IMR-90 (cell line): ENCODE measurements around the gene PLA2G2C. TPM values are rescaled to one million over a fixed set of nuclear protein-coding genes. Genes with fewer than 3 reads are reported as not detected.

Source experiments
- ATAC-seq: fragments of 200-7000 bp; cut with Tn5 transposase; 2 replicates; pipeline ENCODE4 v1.9.1; 2020; ENCODE audit warnings: low read depth, mild to moderate bottlenecking, moderate library complexity
- BruUV-seq: library from RNA; stranded (reverse); fragments of 400-500 nt; replicated peaks from 2 replicates; lab custom pipeline; 2021; lab: Mats Ljungman, UMichigan
- CTCF ChIA-PET: fragments of 300-600 bp; formaldehyde crosslinking; extraction: SDS; loops from one replicate; lab custom pipeline; 2021; ENCODE audit warnings: antibody characterized with exemption; lab: Yijun Ruan, JAX
- POLR2A ChIA-PET: fragments of 300-600 bp; sonication (Branson Sonifier 250); formaldehyde crosslinking; loops from one replicate; lab custom pipeline; 2022; ENCODE audit warnings: antibody characterized with exemption; ENCODE audit not compliant: unreplicated experiment; lab: Charles Lee
- DNase-seq: peaks from one replicate; pipeline ENCODE4 v3.0.0; 2013
- H2AFZ ChIP-seq: replicated peaks from 2 replicates; pipeline ENCODE3; 2013; ENCODE audit warnings: low read length, mild to moderate bottlenecking; ENCODE audit not compliant: poor library complexity
- H2AK5ac ChIP-seq: 2 replicates; pipeline ENCODE4 v1.6.1; 2013; ENCODE audit warnings: low read depth, low read length, inconsistent platforms
- H2AK9ac ChIP-seq: replicated peaks from 2 replicates; pipeline ENCODE3; 2013; ENCODE audit warnings: mild to moderate bottlenecking, low read depth, low read length, moderate library complexity; ENCODE audit not compliant: poor library complexity
- H2BK120ac ChIP-seq: 2 replicates; pipeline ENCODE4 v1.6.1; 2013; ENCODE audit warnings: low read depth, low read length, inconsistent platforms
- H2BK15ac ChIP-seq: 3 replicates; pipeline ENCODE4 v1.6.1; 2013; ENCODE audit warnings: low read depth, low read length, inconsistent platforms
- H2BK20ac ChIP-seq: 2 replicates; pipeline ENCODE4 v1.6.1; 2013; ENCODE audit warnings: low read depth, mild to moderate bottlenecking, inconsistent platforms, low read length, moderate library complexity
- H2BK5ac ChIP-seq: 2 replicates; pipeline ENCODE4 v1.6.1; 2013; ENCODE audit warnings: mild to moderate bottlenecking, low read depth, low read length, inconsistent platforms; ENCODE audit not compliant: poor library complexity, severe bottlenecking
- H3K14ac ChIP-seq: replicated peaks from 2 replicates; pipeline ENCODE4 v1.6.1; 2013; ENCODE audit warnings: low read depth, low read length, inconsistent platforms
- H3K18ac ChIP-seq: 2 replicates; pipeline ENCODE4 v1.6.1; 2013; ENCODE audit warnings: low read depth, low read length, control low read depth
- H3K23ac ChIP-seq: 2 replicates; pipeline ENCODE4 v1.6.1; 2013; ENCODE audit warnings: low read depth, low read length, inconsistent platforms
- H3K27ac ChIP-seq: 2 replicates; pipeline ENCODE4 v1.5.1; 2013; ENCODE audit warnings: mild to moderate bottlenecking, control low read depth, low read length; ENCODE audit not compliant: insufficient read depth
- H3K27me3 ChIP-seq: 2 replicates; pipeline ENCODE4 v1.6.1; 2013; ENCODE audit warnings: low read length; ENCODE audit not compliant: control insufficient read depth, insufficient read depth
- H3K36me3 ChIP-seq: 2 replicates; pipeline ENCODE4 v1.6.1; 2013; ENCODE audit warnings: low read length, mixed read lengths; ENCODE audit not compliant: control insufficient read depth, insufficient read depth
- H3K4ac ChIP-seq: 2 replicates; pipeline ENCODE4 v1.6.1; 2013; ENCODE audit warnings: low read depth, low read length, inconsistent platforms
- H3K4me1 ChIP-seq: 2 replicates; pipeline ENCODE4 v1.6.1; 2013; ENCODE audit warnings: low read length, mixed read lengths; ENCODE audit not compliant: control insufficient read depth, insufficient read depth
- H3K4me2 ChIP-seq: 2 replicates; pipeline ENCODE4 v1.6.1; 2013; ENCODE audit warnings: low read depth, mild to moderate bottlenecking, control low read depth, low read length, moderate library complexity
- H3K4me3 ChIP-seq: 2 replicates; pipeline ENCODE4 v1.5.1; 2013; ENCODE audit warnings: low read depth, mild to moderate bottlenecking, control low read depth, low read length, moderate library complexity; ENCODE audit not compliant: insufficient read depth
- H3K56ac ChIP-seq: 2 replicates; pipeline ENCODE4 v1.6.1; 2013; ENCODE audit warnings: low read length, inconsistent platforms; ENCODE audit not compliant: insufficient read depth; ENCODE audit errors: extremely low read depth
- H3K79me1 ChIP-seq, 2 experiments: 2 replicates each; pipeline ENCODE4 v1.6.1; 2013; ENCODE audit warnings: low read length in 2 of 2, inconsistent platforms in 1 of 2, low read depth in 1 of 2
- H3K9ac ChIP-seq: 2 replicates; pipeline ENCODE4 v1.6.1; 2013; ENCODE audit warnings: low read depth, low read length, control low read depth
- H3K9me1 ChIP-seq: 2 replicates; pipeline ENCODE4 v1.6.1; 2013; ENCODE audit warnings: low read length, inconsistent platforms; ENCODE audit not compliant: insufficient read depth
- H3K9me3 ChIP-seq: 2 replicates; pipeline ENCODE4 v1.6.1; 2013; ENCODE audit warnings: low read length; ENCODE audit not compliant: control insufficient read depth, insufficient read depth
- H4K20me1 ChIP-seq: 2 replicates; pipeline ENCODE4 v1.6.1; 2013; ENCODE audit warnings: low read length, inconsistent platforms; ENCODE audit not compliant: insufficient read depth
- H4K5ac ChIP-seq: 2 replicates; pipeline ENCODE4 v1.6.1; 2013; ENCODE audit warnings: mild to moderate bottlenecking, low read depth, low read length, control low read depth
- H4K8ac ChIP-seq, 2 experiments: 2 replicates each; pipeline ENCODE4 v1.6.1; 2013; ENCODE audit warnings: low read depth in 2 of 2, low read length in 2 of 2, control low read depth in 1 of 2, inconsistent platforms in 1 of 2
- H4K91ac ChIP-seq: 2 replicates; pipeline ENCODE4 v1.6.1; 2013; ENCODE audit warnings: low read depth, low read length, inconsistent platforms; ENCODE audit not compliant: insufficient read depth
- CHD1 ChIP-seq: IDR thresholded peaks from 2 replicates; pipeline ENCODE4 v1.6.1; 2012; ENCODE audit warnings: low read depth, low read length, improper control_type of control experiment
- FOS ChIP-seq: fragments of 150-350 bp; IDR thresholded peaks from 2 replicates; pipeline ENCODE4 v1.6.1; 2016; ENCODE audit warnings: low read depth, low read length
- MAZ ChIP-seq: IDR thresholded peaks from 2 replicates; pipeline ENCODE4 v1.6.1; 2012; ENCODE audit warnings: low read depth, mild to moderate bottlenecking, low read length, improper control_type of control experiment, moderate library complexity, borderline replicate concordance
- MXI1 ChIP-seq: IDR thresholded peaks from 2 replicates; pipeline ENCODE4 v1.6.1; 2012; ENCODE audit warnings: low read depth, mild to moderate bottlenecking, low read length, moderate library complexity, borderline replicate concordance
- NFE2L2 ChIP-seq: fragments of 150-350 bp; IDR thresholded peaks from 2 replicates; pipeline ENCODE4 v1.6.1; 2016; ENCODE audit warnings: low read depth, mild to moderate bottlenecking, low read length
- POLR2A ChIP-seq: IDR thresholded peaks from 2 replicates; pipeline ENCODE4 v1.6.1; 2012; ENCODE audit warnings: mild to moderate bottlenecking, low read depth, low read length
- RAD21 ChIP-seq: IDR thresholded peaks from 2 replicates; pipeline ENCODE4 v1.6.1; 2012; ENCODE audit warnings: low read length, improper control_type of control experiment
- RCOR1 ChIP-seq: IDR thresholded peaks from 2 replicates; pipeline ENCODE4 v1.6.1; 2012; ENCODE audit warnings: mild to moderate bottlenecking, low read length, improper control_type of control experiment; ENCODE audit not compliant: insufficient replicate concordance
- SMC3 ChIP-seq: fragments of 150-350 bp; IDR thresholded peaks from 2 replicates; pipeline ENCODE4 v1.6.1; 2016; ENCODE audit warnings: low read depth, mild to moderate bottlenecking, antibody characterized with exemption, low read length, moderate library complexity
- WGBS, 2 experiments: methylation state at CpG; one replicate each; pipeline versions ENCODE4 v1.1.5 to v1.1.7; 2013; ENCODE audit warnings: missing lambda C conversion rate in 2 of 2; ENCODE audit not compliant: insufficient read length in 1 of 2; ENCODE audit errors: extremely low coverage in 2 of 2; 5-methylcytosine and 5-hydroxymethylcytosine counted together
- dilution Hi-C: fragments of 300-500 bp; cut with HindIII; formaldehyde crosslinking; loops from one replicate; pipeline ENCODE4 v1.14.3; 2018; ENCODE audit warnings: low sequenced_read_pairs; ENCODE audit not compliant: unreplicated experiment
- in situ Hi-C: fragments of 300-500 bp; cut with MboI; formaldehyde crosslinking; loops from 3 replicates; pipeline ENCODE4 v1.14.3; 2019; ENCODE audit warnings: low sequenced_read_pairs, inconsistent platforms, mixed read lengths
- intact Hi-C: fragments of 100-400 bp; cut with micrococcal nuclease; formaldehyde crosslinking; loops from 2 replicates; pipeline ENCODE4 v1.10.0; 2022
- polyA plus RNA-seq, 3 experiments: library from polyadenylated mRNA; depleted of rRNA; stranded (reverse); fragments of >200 nt; gene quantifications; 2 replicates each; pipeline ENCODE4 v1.2.3, GENCODE V29; 2012; ENCODE audit warnings: low replicate concordance in 1 of 3
- total RNA-seq: library from RNA; depleted of rRNA; stranded (reverse); fragments of >200 nt; gene quantifications from 2 replicates; pipeline ENCODE4 v1.2.3, GENCODE V29; 2012
- TF ChIP-seq, protein P1 (sequence below): conservative IDR thresholded peaks from 2 replicates; pipeline ENCODE4 v1.5.1; 2012; ENCODE audit warnings: mild to moderate bottlenecking, low read depth, low read length, improper control_type of control experiment

PLA2G2C gene
- total and polyA plus RNA-seq, 2 of the 4 experiments (the other 2 are of a cell fraction) = not detected

DNA sequence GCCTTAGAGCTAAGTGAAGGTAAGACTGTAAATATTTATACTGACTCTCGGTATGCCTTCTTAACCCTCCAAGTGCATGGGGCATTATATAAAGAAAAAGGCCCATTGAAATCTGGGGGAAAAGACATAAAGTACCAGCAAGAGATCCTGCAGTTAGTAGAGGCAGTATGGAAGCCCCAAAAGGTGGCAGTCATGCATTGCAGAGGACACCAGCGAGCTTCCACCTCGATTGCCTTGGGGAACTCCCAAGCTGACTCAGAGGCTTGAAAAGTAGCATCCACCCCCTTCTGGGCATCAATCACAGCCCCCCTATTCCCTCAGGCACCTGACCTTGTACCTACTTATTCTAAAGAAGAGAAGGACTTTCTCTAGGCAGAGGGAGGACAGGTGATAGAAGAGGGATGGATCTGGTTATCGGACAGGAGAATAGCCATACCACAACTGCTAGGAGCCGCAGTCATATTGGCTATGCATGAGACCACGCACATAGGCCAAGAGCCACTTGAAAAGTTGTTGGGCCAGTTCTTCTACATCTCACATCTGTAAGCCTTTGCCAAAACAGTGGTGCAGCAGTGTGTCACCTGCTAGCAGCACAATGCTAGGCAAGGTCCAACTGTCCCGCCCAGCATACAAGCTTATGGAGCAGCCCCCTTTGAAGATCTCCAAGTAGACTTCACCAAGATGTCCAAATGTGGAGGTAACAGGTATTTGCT is 27.8 kb downstream of the PLA2G2C start:
- Histone ChIP-seq H2AFZ (no peak overlapping the region), H3K27ac (no peak overlapping the region), H3K36me3 (no peaks in the 10 kb centered on the region), H3K4me1 (no peaks in the 10 kb centered on the region; the same call in 1 of the 2 replicates), H2BK5ac (no peak overlapping the region), H4K20me1 (no peaks in the 10 kb centered on the region; the same call in 1 of the 2 replicates), H3K56ac (no peak overlapping the region), H2BK20ac (no peak overlapping the region), H3K14ac (no peak overlapping the region), H3K4me3 (no peak overlapping the region), H3K9ac (no peak overlapping the region), H4K5ac (no peak overlapping the region), H3K79me1 (no peaks in the 10 kb centered on the region), H3K9me1 (no peaks in the 10 kb centered on the region), H4K91ac (no peak overlapping the region), H4K8ac (no peak overlapping the region), H3K23ac (no peak overlapping the region), H3K4me2 (no peak overlapping the region), H2BK15ac (no peak overlapping the region), H3K18ac (no peak overlapping the region), H3K27me3 (no peaks in the 10 kb centered on the region; the same call in 1 of the 2 replicates), H3K4ac (no peak overlapping the region), H2AK9ac (no peak overlapping the region), H2BK120ac (no peak overlapping the region), H2AK5ac (no peak overlapping the region), H3K9me3 (peaks cover 30% of the 10 kb centered on the region)
- TF ChIP-seq POLR2A (no peak), CHD1 (no peak), NFE2L2 (no peak), RAD21 (no peak), FOS (no peak), RCOR1 (no peak), MAZ (no peak), SMC3 (no peak), MXI1 (no peak)
- TF ChIP-seq, protein P1, sequence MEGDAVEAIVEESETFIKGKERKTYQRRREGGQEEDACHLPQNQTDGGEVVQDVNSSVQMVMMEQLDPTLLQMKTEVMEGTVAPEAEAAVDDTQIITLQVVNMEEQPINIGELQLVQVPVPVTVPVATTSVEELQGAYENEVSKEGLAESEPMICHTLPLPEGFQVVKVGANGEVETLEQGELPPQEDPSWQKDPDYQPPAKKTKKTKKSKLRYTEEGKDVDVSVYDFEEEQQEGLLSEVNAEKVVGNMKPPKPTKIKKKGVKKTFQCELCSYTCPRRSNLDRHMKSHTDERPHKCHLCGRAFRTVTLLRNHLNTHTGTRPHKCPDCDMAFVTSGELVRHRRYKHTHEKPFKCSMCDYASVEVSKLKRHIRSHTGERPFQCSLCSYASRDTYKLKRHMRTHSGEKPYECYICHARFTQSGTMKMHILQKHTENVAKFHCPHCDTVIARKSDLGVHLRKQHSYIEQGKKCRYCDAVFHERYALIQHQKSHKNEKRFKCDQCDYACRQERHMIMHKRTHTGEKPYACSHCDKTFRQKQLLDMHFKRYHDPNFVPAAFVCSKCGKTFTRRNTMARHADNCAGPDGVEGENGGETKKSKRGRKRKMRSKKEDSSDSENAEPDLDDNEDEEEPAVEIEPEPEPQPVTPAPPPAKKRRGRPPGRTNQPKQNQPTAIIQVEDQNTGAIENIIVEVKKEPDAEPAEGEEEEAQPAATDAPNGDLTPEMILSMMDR = no peak
- no TSS peak for BruUV-seq
- no peak for ATAC-seq
- dilution Hi-C loops = no loop called here
- ChIA-PET CTCF (no interaction called here), POLR2A (no interaction called here)
- in situ Hi-C loops = no loop called here
- 83% methylated on average over 2 of the region's 7 CpGs; no CpG with 5 or more reads in 1 of the 2 experiments for WGBS, 2 experiments
- no peak for DNase-seq
- intact Hi-C loops = no loop called here
